Measurements from ENCODE around the gene FBXO3. TPM values are rescaled to one million over a fixed set of nuclear protein-coding genes. Genes with fewer than 3 reads are reported as not detected.
"Not testable (repeated sequence)": the region's sequence is repeated elsewhere in the genome, so short reads cannot be mapped to it uniquely, and the experiment has no call there.

Gene FBXO3
- total RNA-seq, 2 experiments from 2014 or later: 14.9 to 17.0 TPM

DNA sequence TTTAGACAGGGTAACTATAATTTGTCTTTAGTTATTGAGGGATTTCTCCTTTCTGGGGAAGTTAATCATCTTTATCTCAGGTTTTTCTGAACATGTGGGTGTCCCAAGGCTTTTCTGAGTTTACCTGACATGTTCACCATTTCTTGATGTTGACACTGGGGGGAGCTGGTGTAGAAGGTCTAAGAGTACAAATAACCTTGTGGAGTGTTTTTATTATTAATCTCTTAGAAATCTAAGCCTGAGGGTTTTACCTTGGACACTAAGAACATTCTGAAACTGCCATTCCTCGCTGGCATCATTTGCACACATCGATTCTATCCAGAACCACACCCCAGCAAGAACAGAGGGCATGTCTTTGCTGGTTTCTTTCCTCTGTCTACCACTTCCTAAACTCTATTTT lies 58.1 kb downstream of the FBXO3 start:
- Mint-ChIP-seq H3K27me3 (no peaks in the 10 kb centered on the region), H3K27ac (no peak overlapping the region), H3K4me1 (peaks cover 11% of the 10 kb centered on the region), H3K36me3 (peaks cover 7% of the 10 kb centered on the region), H3K9me3 (ENCODE audit: low read depth) (no peaks in the 10 kb centered on the region), H3K4me3 (no peak overlapping the region)
- no peak for DNase-seq
- CTCF ChIA-PET: interaction anchor here (0.6 to 2.9 kb wide), 10 partner anchors 10 to 125 kb away, joined by 3 to 25 read pairs (median 5); no protein-coding TSS in a partner anchor
- ATAC-seq: no peak

DNA sequence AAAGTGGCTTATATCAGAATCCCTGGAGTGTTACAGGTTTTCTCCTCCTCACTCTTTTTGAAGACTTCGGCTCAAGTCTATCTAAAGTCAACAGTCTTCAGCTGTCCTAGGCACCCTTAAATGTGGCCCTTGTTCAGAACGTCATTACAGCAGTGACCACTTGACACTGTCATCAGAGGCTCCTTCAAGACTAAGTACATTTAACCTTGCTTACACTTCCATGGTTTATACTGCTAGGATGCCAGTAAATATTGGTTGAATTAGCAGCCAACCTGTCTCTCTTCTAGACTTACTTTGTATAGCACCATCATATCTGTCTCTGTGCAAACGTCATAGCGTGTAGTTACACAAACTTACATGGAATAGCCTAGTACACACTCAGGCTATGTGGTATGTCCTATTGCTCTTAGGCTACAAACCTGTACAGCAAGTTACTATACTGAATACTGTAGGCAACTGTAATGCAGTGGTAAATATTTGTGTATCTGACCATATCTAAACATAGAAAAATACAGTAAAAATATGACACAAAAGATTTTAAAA lies 60.4 kb downstream of the FBXO3 start:
- CTCF ChIA-PET: interaction anchor here (0.8 to 1.2 kb wide), 3 partner anchors 21 to 283 kb away, joined by 3 to 5 read pairs (median 3); no protein-coding TSS in a partner anchor
- H3K36me3 Mint-ChIP-seq: peaks cover 1% of the 10 kb centered on the region
- H3K4me1 Mint-ChIP-seq: no peaks in the 10 kb centered on the region
- no peaks in the 10 kb centered on the region for H3K9me3 Mint-ChIP-seq (ENCODE audit: low read depth)
- no peak for DNase-seq
- no peaks in the 10 kb centered on the region for H3K27me3 Mint-ChIP-seq
- H3K4me3 Mint-ChIP-seq: no peak overlapping the region
- H3K27ac Mint-ChIP-seq: no peak overlapping the region
- no peak for ATAC-seq

GRCh38 chr11:33713151-33713855 lies 61.0 kb downstream of the FBXO3 start:
- no peak overlapping the region for H3K27ac Mint-ChIP-seq
- ATAC-seq (no peak), DNase-seq (no peak)
- H3K4me1 Mint-ChIP-seq: no peaks in the 10 kb centered on the region
- peaks cover 4% of the 10 kb centered on the region for H3K36me3 Mint-ChIP-seq
- no peaks in the 10 kb centered on the region for H3K9me3 Mint-ChIP-seq (ENCODE audit: low read depth)
- CTCF ChIA-PET: no interaction called here
- no peaks in the 10 kb centered on the region for H3K27me3 Mint-ChIP-seq
- no peak overlapping the region for H3K4me3 Mint-ChIP-seq

DNA sequence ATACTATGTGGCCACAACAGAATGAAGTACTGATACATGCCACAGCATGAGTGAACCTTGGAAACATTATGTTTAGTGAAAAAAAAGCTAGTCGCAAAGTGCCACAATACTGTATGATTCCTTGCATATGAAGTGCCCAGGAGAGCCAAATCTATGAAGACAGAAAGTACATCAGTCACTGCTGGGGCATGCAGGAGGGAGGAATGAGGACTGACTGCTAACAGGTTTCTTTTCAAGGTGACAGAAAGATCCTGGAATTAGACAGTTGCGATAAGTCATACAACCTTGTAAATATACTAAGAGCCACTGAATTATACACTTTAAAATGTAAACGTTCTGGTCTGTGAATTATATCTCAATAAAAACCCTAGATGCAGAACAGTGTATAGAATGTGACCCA lies 61.9 kb downstream of the FBXO3 start:
- Mint-ChIP-seq H3K36me3 (peaks cover 4% of the 10 kb centered on the region), H3K27me3 (no peaks in the 10 kb centered on the region), H3K9me3 (ENCODE audit: low read depth) (no peaks in the 10 kb centered on the region), H3K27ac (no peak overlapping the region), H3K4me1 (no peaks in the 10 kb centered on the region), H3K4me3 (no peak overlapping the region)
- CTCF ChIA-PET: no interaction called here
- ATAC-seq (no peak), DNase-seq (no peak)

- H3K4me3 Mint-ChIP-seq: no peak overlapping the region
- H3K36me3 Mint-ChIP-seq: peaks cover 4% of the 10 kb centered on the region
- DNase-seq (no peak), ATAC-seq (no peak)
- peaks cover 11% of the 10 kb centered on the region for H3K4me1 Mint-ChIP-seq
- H3K9me3 Mint-ChIP-seq (ENCODE audit: low read depth): no peaks in the 10 kb centered on the region
- no peak overlapping the region for H3K27ac Mint-ChIP-seq
- no peaks in the 10 kb centered on the region for H3K27me3 Mint-ChIP-seq
- CTCF ChIA-PET: interaction anchor here (0.8 kb wide), 1 partner anchor 287 kb away, joined by 3 read pairs; no protein-coding TSS in a partner anchor
Observed at GRCh38 chr11:33709466-33709865, 64.9 kb downstream of the FBXO3 start.

DNA sequence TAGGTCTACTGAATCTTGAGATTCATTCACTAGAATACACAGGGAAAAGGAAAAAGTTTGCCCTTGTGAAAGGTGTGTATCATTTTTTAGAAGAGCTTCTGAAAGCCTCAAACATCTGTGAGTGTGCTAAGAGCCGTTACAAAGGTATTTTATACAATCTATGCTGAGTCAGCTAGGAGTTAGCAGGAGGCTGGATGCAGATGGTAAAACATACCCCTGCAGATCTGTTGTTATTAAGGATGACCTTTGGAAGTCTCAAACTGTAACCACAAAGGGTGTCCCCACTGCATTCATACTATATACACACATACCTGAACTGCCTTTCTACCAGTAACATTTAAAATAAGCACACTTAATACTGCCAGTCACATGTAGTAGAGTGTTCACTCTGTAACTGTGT lies 65.3 kb downstream of the FBXO3 start:
- no peak overlapping the region for H3K27ac Mint-ChIP-seq
- DNase-seq (no peak), ATAC-seq (no peak)
- H3K36me3 Mint-ChIP-seq: peaks cover 4% of the 10 kb centered on the region
- peaks cover 11% of the 10 kb centered on the region for H3K4me1 Mint-ChIP-seq
- H3K4me3 Mint-ChIP-seq: no peak overlapping the region
- no peaks in the 10 kb centered on the region for H3K9me3 Mint-ChIP-seq (ENCODE audit: low read depth)
- CTCF ChIA-PET: interaction anchor here (0.8 kb wide), 1 partner anchor 288 kb away, joined by 3 read pairs; no protein-coding TSS in a partner anchor
- no peaks in the 10 kb centered on the region for H3K27me3 Mint-ChIP-seq

- not testable (repeated sequence) for H3K27me3 Mint-ChIP-seq; ATAC-seq; H3K27ac Mint-ChIP-seq; DNase-seq; H3K9me3 Mint-ChIP-seq (ENCODE audit: low read depth); H3K36me3 Mint-ChIP-seq; H3K4me3 Mint-ChIP-seq
- H3K4me1 Mint-ChIP-seq: peaks cover 11% of the 10 kb centered on the region
- CTCF ChIA-PET: interaction anchor here (1.2 to 3.4 kb wide), 2 partner anchors 9 to 25 kb away, joined by 3 to 14 read pairs; no protein-coding TSS in a partner anchor
Observed at GRCh38 chr11:33707831-33708230, 66.5 kb downstream of the FBXO3 start.

DNA sequence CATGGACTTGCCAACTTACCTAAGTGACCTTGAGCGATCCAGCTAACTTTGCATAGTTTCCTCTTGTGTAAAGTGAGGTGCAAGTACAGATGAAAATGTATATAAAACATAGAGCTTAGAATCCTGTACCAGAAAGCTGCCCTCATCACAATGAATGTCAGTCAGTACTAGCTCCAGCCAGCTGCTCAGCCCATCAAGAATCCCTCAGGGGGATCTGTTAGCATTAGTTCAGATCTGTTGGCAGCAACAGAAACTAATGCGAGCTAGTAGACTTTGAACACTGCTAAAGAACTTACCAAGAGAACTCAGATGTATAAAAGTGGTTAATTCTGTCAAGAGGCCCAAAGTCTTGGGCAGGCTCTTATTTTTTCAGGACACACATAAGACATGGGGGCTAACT lies 67.4 kb downstream of the FBXO3 start:
- Mint-ChIP-seq H3K9me3 (ENCODE audit: low read depth) (no peaks in the 10 kb centered on the region), H3K4me1 (peaks cover 11% of the 10 kb centered on the region), H3K4me3 (no peak overlapping the region), H3K27me3 (peaks cover 2% of the 10 kb centered on the region), H3K27ac (no peak overlapping the region), H3K36me3 (peaks cover 4% of the 10 kb centered on the region)
- ATAC-seq (no peak), DNase-seq (no peak)
- CTCF ChIA-PET: interaction anchor here (0.9 to 3.4 kb wide), 4 partner anchors 10 to 281 kb away, joined by 3 to 14 read pairs (median 4); no protein-coding TSS in a partner anchor

DNA sequence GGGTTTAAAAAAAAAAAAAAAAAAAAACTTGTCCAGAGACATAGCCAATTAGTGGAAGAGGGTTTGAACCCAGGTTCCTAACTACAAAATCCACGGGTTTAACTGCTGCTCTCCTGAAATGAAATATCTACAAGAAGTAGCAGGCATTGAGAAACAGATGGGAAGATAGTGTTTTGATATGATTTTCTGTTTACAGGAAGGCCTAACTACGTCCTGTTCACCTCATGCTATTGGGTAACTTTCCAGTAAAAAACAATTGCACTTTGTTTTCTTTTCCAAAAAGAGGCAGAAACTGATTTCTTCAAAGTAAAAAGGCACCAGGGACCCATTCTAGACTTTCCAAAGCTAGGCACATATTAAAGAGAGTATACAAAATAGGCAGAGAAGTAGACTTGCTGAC lies 67.8 kb downstream of the FBXO3 start:
- peaks cover 4% of the 10 kb centered on the region for H3K36me3 Mint-ChIP-seq
- no peaks in the 10 kb centered on the region for H3K9me3 Mint-ChIP-seq (ENCODE audit: low read depth)
- no peak overlapping the region for H3K27ac Mint-ChIP-seq
- H3K4me1 Mint-ChIP-seq: peaks cover 12% of the 10 kb centered on the region
- ATAC-seq (no peak), DNase-seq (no peak)
- CTCF ChIA-PET: interaction anchor here (0.9 to 3.4 kb wide), 4 partner anchors 10 to 281 kb away, joined by 3 to 14 read pairs (median 4); no protein-coding TSS in a partner anchor
- no peak overlapping the region for H3K4me3 Mint-ChIP-seq
- peaks cover 4% of the 10 kb centered on the region for H3K27me3 Mint-ChIP-seq

- Mint-ChIP-seq H3K36me3 (peaks cover 4% of the 10 kb centered on the region), H3K4me1 (peaks cover 24% of the 10 kb centered on the region), H3K4me3 (no peak overlapping the region)
Observed at GRCh38 chr11:33704240-33705002, 69.9 kb downstream of the FBXO3 start.

GRCh38 chr11:33703788-33704187 lies 70.5 kb downstream of the FBXO3 start:
- CTCF ChIA-PET: no interaction called here
- DNase-seq: no peak
- Mint-ChIP-seq H3K27ac (no peak overlapping the region), H3K27me3 (peaks cover 10% of the 10 kb centered on the region), H3K9me3 (ENCODE audit: low read depth) (no peaks in the 10 kb centered on the region), H3K4me1 (peaks cover 24% of the 10 kb centered on the region), H3K4me3 (no peak overlapping the region), H3K36me3 (peaks cover 2% of the 10 kb centered on the region)
- ATAC-seq: no peak

More at GRCh38 chr11:33704240-33705002, 69.9 kb downstream of the FBXO3 start:
- DNase-seq (no peak), ATAC-seq (no peak)
- Mint-ChIP-seq H3K27me3 (peaks cover 7% of the 10 kb centered on the region), H3K27ac (no peak overlapping the region), H3K9me3 (ENCODE audit: low read depth) (no peaks in the 10 kb centered on the region)
- CTCF ChIA-PET: interaction anchor here (1.6 to 3.4 kb wide), 2 partner anchors 10 to 12 kb away, joined by 3 to 14 read pairs; no protein-coding TSS in a partner anchor

DNA sequence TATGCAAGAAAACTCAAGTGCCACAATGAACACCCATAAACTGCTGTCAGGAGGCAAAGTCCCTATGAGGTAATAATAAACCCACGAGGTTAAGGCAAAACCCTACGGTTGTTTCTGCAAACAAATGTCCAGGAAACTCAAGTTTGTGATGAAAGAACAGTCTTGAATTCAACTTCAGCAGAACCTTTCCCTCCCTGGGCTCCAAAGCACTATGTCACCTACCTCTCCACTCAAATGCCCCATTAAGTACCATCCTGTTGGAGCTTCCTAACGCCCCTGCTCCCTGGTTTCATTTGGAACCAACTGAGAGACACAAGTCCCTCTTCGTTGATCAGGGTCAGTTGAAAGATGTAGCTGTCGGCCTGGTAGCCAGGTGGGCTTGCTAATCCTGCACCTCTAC lies 71.1 kb downstream of the FBXO3 start:
- CTCF ChIA-PET: no interaction called here

More for the DNA sequence above, 71.1 kb downstream of the FBXO3 start:
- no peak overlapping the region for H3K4me3 Mint-ChIP-seq
- H3K27ac Mint-ChIP-seq: no peak overlapping the region
- H3K36me3 Mint-ChIP-seq: no peaks in the 10 kb centered on the region
- DNase-seq (no peak), ATAC-seq (no peak)
- peaks cover 13% of the 10 kb centered on the region for H3K27me3 Mint-ChIP-seq
- peaks cover 24% of the 10 kb centered on the region for H3K4me1 Mint-ChIP-seq
- H3K9me3 Mint-ChIP-seq (ENCODE audit: low read depth): no peaks in the 10 kb centered on the region
